ENCODE measurements around the gene JADE3.

DNA sequence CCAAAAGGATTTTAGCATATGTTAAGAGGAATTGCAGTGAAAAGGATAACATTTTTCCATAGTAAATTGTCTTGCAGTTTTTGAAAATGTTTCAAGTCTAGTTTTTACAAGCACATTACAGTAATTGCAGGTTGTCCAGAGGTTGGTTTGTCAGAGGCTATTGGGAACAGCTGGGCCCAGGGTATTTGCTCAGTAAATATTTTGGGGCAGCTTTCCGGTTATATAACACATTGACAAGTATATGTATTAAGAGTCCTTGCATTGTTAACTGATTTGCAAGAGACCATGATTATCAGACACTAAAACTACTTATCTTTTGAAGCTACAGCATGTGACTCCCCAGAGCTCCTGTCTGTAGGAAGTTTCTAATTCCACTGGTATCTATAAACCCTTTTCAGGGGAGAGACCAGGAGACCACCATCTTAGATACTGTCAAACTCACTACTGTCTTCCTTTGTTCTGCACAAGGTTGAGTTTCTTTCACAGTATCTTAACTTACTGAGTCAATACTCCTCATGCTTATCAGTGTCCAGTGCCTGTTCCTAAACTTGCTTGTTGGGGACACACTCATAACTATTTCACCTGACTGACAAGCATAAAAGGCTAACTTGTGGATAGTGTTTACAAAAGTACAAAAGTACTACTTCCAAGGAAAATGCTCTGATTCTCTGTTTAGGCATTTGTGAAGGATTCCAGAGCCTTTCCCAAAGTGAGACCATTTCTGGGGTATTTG, 147.1 kb downstream of the JADE3 start:
- TF ChIP-seq, protein P1, sequence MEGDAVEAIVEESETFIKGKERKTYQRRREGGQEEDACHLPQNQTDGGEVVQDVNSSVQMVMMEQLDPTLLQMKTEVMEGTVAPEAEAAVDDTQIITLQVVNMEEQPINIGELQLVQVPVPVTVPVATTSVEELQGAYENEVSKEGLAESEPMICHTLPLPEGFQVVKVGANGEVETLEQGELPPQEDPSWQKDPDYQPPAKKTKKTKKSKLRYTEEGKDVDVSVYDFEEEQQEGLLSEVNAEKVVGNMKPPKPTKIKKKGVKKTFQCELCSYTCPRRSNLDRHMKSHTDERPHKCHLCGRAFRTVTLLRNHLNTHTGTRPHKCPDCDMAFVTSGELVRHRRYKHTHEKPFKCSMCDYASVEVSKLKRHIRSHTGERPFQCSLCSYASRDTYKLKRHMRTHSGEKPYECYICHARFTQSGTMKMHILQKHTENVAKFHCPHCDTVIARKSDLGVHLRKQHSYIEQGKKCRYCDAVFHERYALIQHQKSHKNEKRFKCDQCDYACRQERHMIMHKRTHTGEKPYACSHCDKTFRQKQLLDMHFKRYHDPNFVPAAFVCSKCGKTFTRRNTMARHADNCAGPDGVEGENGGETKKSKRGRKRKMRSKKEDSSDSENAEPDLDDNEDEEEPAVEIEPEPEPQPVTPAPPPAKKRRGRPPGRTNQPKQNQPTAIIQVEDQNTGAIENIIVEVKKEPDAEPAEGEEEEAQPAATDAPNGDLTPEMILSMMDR (conservative IDR thresholded peaks at IDR 0.05; ENCODE audit: low read depth, low read length), result no peak
- no peak for TF ChIP-seq EZH2 (IDR thresholded peaks at IDR 0.05; ENCODE audit: borderline replicate concordance, low read depth, low read length, poor library complexity, severe bottlenecking)

Data from A673 (cell line).